CD14-positive monocyte (primary cell): Measurements from ENCODE around the gene RECK. TPM values are rescaled to one million over a fixed set of nuclear protein-coding genes. Genes with fewer than 3 reads are reported as not detected.

Source experiments
- DNase-seq, 3 donors: peaks; one replicate each; pipeline ENCODE4 v3.0.0-alpha.2; 2011 to 2022
- H2AFZ ChIP-seq: 2 replicates; pipeline ENCODE4 v1.6.0; 2012; ENCODE audit warnings: mild to moderate bottlenecking, low read depth, low read length, inconsistent platforms; ENCODE audit not compliant: insufficient read depth, poor library complexity, severe bottlenecking
- H3K27ac ChIP-seq, 2 donors: 1 replicate in 1 of 2; 2 replicates in 1 of 2; pipeline ENCODE4 v1.5.1; 2012 to 2013; ENCODE audit warnings: low read length in 2 of 2, control low read depth in 1 of 2, inconsistent platforms in 1 of 2, low read depth in 1 of 2, mild to moderate bottlenecking in 1 of 2
- H3K27me3 ChIP-seq, 2 donors: one replicate each; pipeline versions ENCODE4 v1.6.0 to v1.6.1; 2011 to 2013; ENCODE audit warnings: low read length in 2 of 2; ENCODE audit not compliant: control insufficient read depth in 2 of 2, insufficient read depth in 2 of 2
- H3K36me3 ChIP-seq, 2 donors: replicated peaks in 1 of 2; 1 replicate in 1 of 2; 2 replicates in 1 of 2; pipeline versions ENCODE4 v1.5.1 to v1.6.1; 2012 to 2013; ENCODE audit warnings: low read length in 2 of 2, control low read depth in 1 of 2, inconsistent platforms in 1 of 2, mild to moderate bottlenecking in 1 of 2; ENCODE audit not compliant: insufficient read depth in 2 of 2, control insufficient read depth in 1 of 2
- H3K4me1 ChIP-seq, 2 donors: 1 replicate in 1 of 2; 2 replicates in 1 of 2; pipeline versions ENCODE4 v1.5.1 to v1.6.1; 2012 to 2013; ENCODE audit warnings: low read length in 2 of 2, control low read depth in 1 of 2, inconsistent platforms in 1 of 2, mild to moderate bottlenecking in 1 of 2, moderate library complexity in 1 of 2; ENCODE audit not compliant: insufficient read depth in 2 of 2, control insufficient read depth in 1 of 2
- H3K4me2 ChIP-seq: replicated peaks from 2 replicates; pipeline ENCODE3; 2012; ENCODE audit warnings: low read length, moderate library complexity, mild to moderate bottlenecking; ENCODE audit not compliant: poor library complexity, severe bottlenecking; ENCODE audit errors: extremely low read depth
- H3K4me3 ChIP-seq, 3 experiments: fragments of 200-600 bp in 1 of 3; sonication (generic) in 1 of 3; replicated peaks in 1 of 3; 1 replicate in 2 of 3; 2 replicates in 1 of 3; pipeline ENCODE4 v1.5.1; 2011 to 2013; ENCODE audit warnings: low read length in 3 of 3, mild to moderate bottlenecking in 3 of 3, control low read depth in 2 of 3, low read depth in 2 of 3, inconsistent platforms in 1 of 3, moderate library complexity in 1 of 3
- H3K79me2 ChIP-seq: 2 replicates; pipeline ENCODE4 v1.6.0; 2012; ENCODE audit warnings: mild to moderate bottlenecking, control low read depth, inconsistent platforms, low read length, moderate library complexity; ENCODE audit not compliant: insufficient read depth
- H3K9ac ChIP-seq: 2 replicates; pipeline ENCODE4 v1.6.0; 2017; ENCODE audit warnings: low read length, mild to moderate bottlenecking; ENCODE audit not compliant: insufficient read depth, poor library complexity, severe bottlenecking
- H3K9me3 ChIP-seq, 2 donors: replicated peaks in 1 of 2; 1 replicate in 1 of 2; 2 replicates in 1 of 2; pipeline versions ENCODE4 v1.5.1 to v1.6.1; 2012 to 2013; ENCODE audit warnings: low read length in 2 of 2, control low read depth in 1 of 2; ENCODE audit not compliant: control insufficient read depth in 1 of 2, insufficient read depth in 1 of 2
- H4K20me1 ChIP-seq: 2 replicates; pipeline ENCODE4 v1.6.0; 2012; ENCODE audit warnings: mild to moderate bottlenecking, low read length, control low read depth, moderate library complexity; ENCODE audit not compliant: insufficient read depth
- H3K27ac Mint-ChIP-seq, 7 donors: one replicate each; pipeline ENCODE4 v1.8.0; 2020; ENCODE audit warnings: mild to moderate bottlenecking in 7 of 7, mixed read lengths in 7 of 7, moderate library complexity in 6 of 7, inconsistent platforms in 2 of 7
- H3K27me3 Mint-ChIP-seq, 3 donors: one replicate each; pipeline ENCODE4 v1.8.0; 2021 to 2022; ENCODE audit warnings: low read depth in 3 of 3, mild to moderate bottlenecking in 3 of 3, mixed read lengths in 3 of 3, moderate library complexity in 3 of 3, inconsistent platforms in 1 of 3
- H3K36me3 Mint-ChIP-seq, 2 donors: one replicate each; pipeline ENCODE4 v1.8.0; 2020; ENCODE audit warnings: mixed read lengths in 2 of 2, inconsistent platforms in 1 of 2, mild to moderate bottlenecking in 1 of 2
- H3K4me1 Mint-ChIP-seq: one replicate; pipeline ENCODE4 v1.8.0; 2020; ENCODE audit warnings: mild to moderate bottlenecking, mixed read lengths
- H3K4me3 Mint-ChIP-seq, 2 donors: one replicate each; pipeline ENCODE4 v1.8.0; 2020; ENCODE audit warnings: mild to moderate bottlenecking in 2 of 2, mixed read lengths in 2 of 2, moderate library complexity in 1 of 2
- H3K9me3 Mint-ChIP-seq, 7 donors: one replicate each; pipeline ENCODE4 v1.8.0; 2020 to 2022; ENCODE audit warnings: mixed read lengths in 7 of 7, mild to moderate bottlenecking in 6 of 7, moderate library complexity in 6 of 7, inconsistent platforms in 2 of 7
- CTCF ChIP-seq: fragments of 200-600 bp; IDR thresholded peaks from one replicate; pipeline ENCODE4 v1.8.0; 2022; ENCODE audit warnings: antibody characterized with exemption, mild to moderate bottlenecking
- WGBS: methylation state at CpG from one replicate; pipeline ENCODE4 v1.1.5; 2013; ENCODE audit warnings: missing lambda C conversion rate; ENCODE audit not compliant: insufficient coverage; 5-methylcytosine and 5-hydroxymethylcytosine counted together
- intact Hi-C, 2 donors: fragments of 100-400 bp; cut with micrococcal nuclease; formaldehyde crosslinking; loops; one replicate each; pipeline versions ENCODE4 v1.15.0 to v1.15.1; 2023
- polyA plus RNA-seq, 3 donors: library from polyadenylated mRNA; depleted of rRNA in 1 of 3; unstranded in 2 of 3; stranded (reverse) in 1 of 3; fragments of 300-500 nt in 2 of 3; fragments of >200 nt in 1 of 3; fragmentation: Illumina TruSeq in 2 of 3; gene quantifications; 1 replicate in 2 of 3; 2 replicates in 1 of 3; pipeline ENCODE4 v1.2.3, GENCODE V29; 2012 to 2021

Gene RECK
- polyA plus RNA-seq, 3 donors, result 5.0 to 5.2 (median 5.1) TPM

GRCh38 chr9:36007852-36008251 lies 28.9 kb upstream of the RECK start:
- DNase-seq, result no peak
- TF ChIP-seq CTCF, result no peak
- H3K27me3 Mint-ChIP-seq, result peaks cover 11 to 14% (median 11%) of the 10 kb centered on the region in 3 donors
- no peaks in the 10 kb centered on the region for H3K36me3 Mint-ChIP-seq
- H3K9me3 Mint-ChIP-seq, result peaks cover 7 to 11% (median 9%) of the 10 kb centered on the region in 7 donors
- no peak overlapping the region for H3K4me2 ChIP-seq
- H3K4me3 Mint-ChIP-seq, result no peak overlapping the region
- WGBS, result 100% methylated on average over 2 of the region's 2 CpGs
- H3K9ac ChIP-seq, result no peak overlapping the region
- H4K20me1 ChIP-seq, result no peaks in the 10 kb centered on the region
- peak overlapping the region in 1 of 7 donors; percentile 54 for H3K27ac Mint-ChIP-seq
- peaks cover 18% of the 10 kb centered on the region for H3K4me1 Mint-ChIP-seq
- no peak overlapping the region for H3K4me3 ChIP-seq
- H3K9me3 ChIP-seq, result peaks cover 2 to 10% of the 10 kb centered on the region in 2 donors
- H3K27me3 ChIP-seq, result peaks cover 0 to 4% of the 10 kb centered on the region in 2 donors
- no peaks in the 10 kb centered on the region for H3K36me3 ChIP-seq
- no peak overlapping the region for H2AFZ ChIP-seq
- no peaks in the 10 kb centered on the region for H3K4me1 ChIP-seq
- intact Hi-C loops, result no loop called here
- H3K79me2 ChIP-seq, result no peaks in the 10 kb centered on the region
- no peak overlapping the region for H3K27ac ChIP-seq

- intact Hi-C loops, result no loop called here
- no peaks in the 10 kb centered on the region for H4K20me1 ChIP-seq
- peak; percentile 99 for TF ChIP-seq CTCF
- peaks cover 2 to 10% of the 10 kb centered on the region in 2 donors for H3K9me3 ChIP-seq
- H3K27ac ChIP-seq, result no peak overlapping the region
- no peak overlapping the region for H3K27ac Mint-ChIP-seq
- H2AFZ ChIP-seq, result no peak overlapping the region
- no peak overlapping the region for H3K4me2 ChIP-seq
- no peaks in the 10 kb centered on the region for H3K36me3 ChIP-seq
- H3K4me3 Mint-ChIP-seq, result peak overlapping the region in 1 of 2 donors; percentile 47
- H3K9ac ChIP-seq, result no peak overlapping the region
- H3K36me3 Mint-ChIP-seq, result no peaks in the 10 kb centered on the region
- H3K27me3 Mint-ChIP-seq, result peaks cover 11 to 15% (median 12%) of the 10 kb centered on the region in 3 donors
- peaks cover 7 to 11% (median 9%) of the 10 kb centered on the region in 7 donors for H3K9me3 Mint-ChIP-seq
- no peaks in the 10 kb centered on the region for H3K79me2 ChIP-seq
- peak; percentile 56 to 72 (median 58) for DNase-seq
- peaks cover 0 to 4% of the 10 kb centered on the region in 2 donors for H3K27me3 ChIP-seq
- H3K4me3 ChIP-seq, result no peak overlapping the region
- WGBS, result 11% methylated on average over 8 of the region's 11 CpGs
- H3K4me1 Mint-ChIP-seq, result peaks cover 18% of the 10 kb centered on the region
- H3K4me1 ChIP-seq, result no peaks in the 10 kb centered on the region
Observed at GRCh38 chr9:36008774-36009300, 27.9 kb upstream of the RECK start.
